Measurements from ENCODE around the gene SLC16A7.

SLC16A7 gene

GRCh38 chr12:59763835-59764234 is 168.0 kb downstream of the SLC16A7 start:
- TF ChIP-seq CTCF (IDR thresholded peaks at IDR 0.05; ENCODE audit: insufficient read depth, low read length, missing control alignments): no peak
- CTCF ChIA-PET: interaction anchor here (1.0 kb wide), 1 partner anchor 44 kb away, joined by 4 read pairs; no protein-coding TSS in a partner anchor
- POLR2A ChIA-PET: no interaction called here
- H3K4me3 ChIP-seq (ENCODE audit: low read depth, low read length): no peak overlapping the region
- DNase-seq (ENCODE audit: low read depth, low spot score): no peak

- ChIA-PET CTCF (no interaction called here), POLR2A (no interaction called here)
- no peak overlapping the region for H3K4me3 ChIP-seq (ENCODE audit: low read depth, low read length)
- TF ChIP-seq CTCF (IDR thresholded peaks at IDR 0.05; ENCODE audit: insufficient read depth, low read length, missing control alignments): no peak
- DNase-seq (ENCODE audit: low read depth, low spot score): no peak
Measured at GRCh38 chr12:59768031-59768430, 172.2 kb downstream of the SLC16A7 start.

DNA sequence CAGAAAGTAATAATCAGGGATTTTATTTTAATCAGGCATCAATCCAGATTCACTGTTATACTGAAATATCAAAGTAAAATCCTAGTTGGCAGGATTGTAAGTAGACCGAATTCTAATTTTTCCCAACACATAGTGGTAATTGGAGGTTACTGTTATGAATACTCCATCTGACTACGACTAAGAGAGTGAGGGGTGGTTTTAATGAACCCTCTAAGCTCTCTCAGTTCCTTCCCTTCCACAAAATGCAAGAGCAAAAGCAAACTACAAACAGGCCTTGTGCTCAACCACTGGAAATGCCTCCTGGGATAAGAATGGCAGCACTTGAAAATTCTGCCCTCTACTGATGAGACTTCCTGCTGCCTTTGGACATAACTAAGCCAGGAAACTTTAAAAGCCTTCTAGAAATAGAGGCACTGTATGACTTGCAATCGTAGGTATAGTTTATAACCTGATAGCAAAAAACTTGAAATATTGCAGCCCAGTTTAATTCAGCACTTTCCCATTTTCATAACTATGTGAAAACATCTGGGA is 184.8 kb downstream of the SLC16A7 start:
- no peak overlapping the region for H3K4me3 ChIP-seq (ENCODE audit: low read depth, low read length)
- CTCF ChIA-PET: interaction anchor here (0.7 kb wide), 1 partner anchor 27 kb away, joined by 3 read pairs; no protein-coding TSS in a partner anchor
- POLR2A ChIA-PET: no interaction called here
- peak; percentile 20 for TF ChIP-seq CTCF (IDR thresholded peaks at IDR 0.05; ENCODE audit: insufficient read depth, low read length, missing control alignments)
- DNase-seq (ENCODE audit: low read depth, low spot score): no peak

DNA sequence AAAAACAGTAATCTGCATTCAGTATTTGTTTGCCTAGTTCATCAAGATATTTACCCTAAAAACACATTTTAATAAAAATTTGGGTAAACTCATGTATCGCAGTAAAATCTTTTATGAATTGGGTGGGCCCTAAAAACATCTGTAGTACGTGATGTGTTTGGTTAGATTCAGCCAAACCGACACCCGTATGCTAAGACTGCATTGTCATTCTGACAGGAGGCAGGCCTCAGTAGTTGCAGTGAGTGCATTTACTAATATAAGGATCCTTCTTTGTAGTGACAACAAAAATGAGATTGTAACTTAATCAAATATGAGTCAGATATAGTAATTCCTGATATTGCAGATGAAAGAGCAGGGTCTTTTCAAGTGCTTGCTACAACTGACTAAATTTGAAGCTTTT is 191.8 kb downstream of the SLC16A7 start:
- CTCF ChIA-PET: no interaction called here
- no peak for TF ChIP-seq CTCF (IDR thresholded peaks at IDR 0.05; ENCODE audit: insufficient read depth, low read length, missing control alignments)

GRCh38 chr12:59792647-59793046 is 196.8 kb downstream of the SLC16A7 start:
- no peak for TF ChIP-seq CTCF (IDR thresholded peaks at IDR 0.05; ENCODE audit: insufficient read depth, low read length, missing control alignments)
- ChIA-PET POLR2A (no interaction called here), CTCF (no interaction called here)
- DNase-seq (ENCODE audit: low read depth, low spot score): no peak
- H3K4me3 ChIP-seq (ENCODE audit: low read depth, low read length): no peak overlapping the region

More for the DNA sequence above, 191.8 kb downstream of the SLC16A7 start:
- H3K4me3 ChIP-seq (ENCODE audit: low read depth, low read length): no peak overlapping the region
- no peak for DNase-seq (ENCODE audit: low read depth, low spot score)
- POLR2A ChIA-PET: no interaction called here

GRCh38 chr12:59803735-59804134 is 207.9 kb downstream of the SLC16A7 start:
- no peak for DNase-seq (ENCODE audit: low read depth, low spot score)
- H3K4me3 ChIP-seq (ENCODE audit: low read depth, low read length): no peak overlapping the region
- CTCF ChIA-PET: no interaction called here
- POLR2A ChIA-PET: no interaction called here
- TF ChIP-seq CTCF (IDR thresholded peaks at IDR 0.05; ENCODE audit: insufficient read depth, low read length, missing control alignments): no peak

Data from AG04449 (cell line).